ENCODE data around the gene TNRC18.
"Not testable (repeated sequence)": the region's sequence is repeated elsewhere in the genome, so short reads cannot be mapped to it uniquely, and the experiment has no call there.

TNRC18 gene

DNA sequence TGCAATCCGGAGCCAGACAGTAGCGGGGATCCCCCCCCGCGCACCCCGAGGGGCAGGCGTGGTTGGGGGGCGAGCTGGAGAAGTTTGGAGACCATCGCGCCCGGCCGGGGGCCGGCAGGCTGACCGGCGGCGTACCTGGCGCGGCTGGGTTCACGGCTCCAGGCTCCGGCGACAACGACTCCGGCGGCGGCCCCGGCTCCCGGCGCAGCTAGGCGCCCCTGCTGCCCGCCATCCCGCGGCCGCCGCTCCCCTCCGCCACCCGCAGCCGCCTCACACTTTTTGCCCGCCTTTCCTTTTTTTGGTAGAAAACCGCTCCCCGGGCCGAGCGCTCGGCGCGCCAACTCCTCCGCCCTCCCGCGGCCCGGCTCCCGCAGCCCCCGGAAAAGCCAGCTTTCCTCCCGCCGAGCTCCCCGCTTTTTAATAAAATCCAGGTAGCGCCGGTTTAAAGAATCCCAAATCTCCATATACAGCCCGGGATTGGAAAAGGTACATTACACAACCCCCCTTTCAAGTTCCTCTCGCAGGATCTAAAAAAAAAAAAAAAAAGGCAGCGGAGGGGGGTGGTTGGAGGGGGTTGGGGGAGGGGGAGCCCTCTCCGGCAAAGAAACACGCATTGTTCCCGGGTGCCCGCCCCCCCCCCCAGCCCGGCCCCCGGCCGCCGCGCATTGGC is at the start of gene TNRC18:
TSS of gene TNRC18 (minus strand) at position 529 of the 670 bp plus-strand sequence. CDS start 2,588 bp downstream, outside the sequence.
- H3K27me3 Mint-ChIP-seq (ENCODE audit: low read depth), result peaks cover 75% of the 10 kb centered on the region
- H3K27ac Mint-ChIP-seq, result peak within 1 kb of the TSS; percentile 80
- H3K36me3 Mint-ChIP-seq (ENCODE audit: low read depth), result peaks cover 2% of the 10 kb centered on the region
- DNase-seq (ENCODE audit: low spot score), result no peak
- no peaks in the 10 kb centered on the region for H3K9me3 Mint-ChIP-seq
- peak within 1 kb of the TSS; percentile 87 for H3K4me3 Mint-ChIP-seq
- H3K4me1 Mint-ChIP-seq (ENCODE audit: low read depth), result peaks cover 16% of the 10 kb centered on the region

DNA sequence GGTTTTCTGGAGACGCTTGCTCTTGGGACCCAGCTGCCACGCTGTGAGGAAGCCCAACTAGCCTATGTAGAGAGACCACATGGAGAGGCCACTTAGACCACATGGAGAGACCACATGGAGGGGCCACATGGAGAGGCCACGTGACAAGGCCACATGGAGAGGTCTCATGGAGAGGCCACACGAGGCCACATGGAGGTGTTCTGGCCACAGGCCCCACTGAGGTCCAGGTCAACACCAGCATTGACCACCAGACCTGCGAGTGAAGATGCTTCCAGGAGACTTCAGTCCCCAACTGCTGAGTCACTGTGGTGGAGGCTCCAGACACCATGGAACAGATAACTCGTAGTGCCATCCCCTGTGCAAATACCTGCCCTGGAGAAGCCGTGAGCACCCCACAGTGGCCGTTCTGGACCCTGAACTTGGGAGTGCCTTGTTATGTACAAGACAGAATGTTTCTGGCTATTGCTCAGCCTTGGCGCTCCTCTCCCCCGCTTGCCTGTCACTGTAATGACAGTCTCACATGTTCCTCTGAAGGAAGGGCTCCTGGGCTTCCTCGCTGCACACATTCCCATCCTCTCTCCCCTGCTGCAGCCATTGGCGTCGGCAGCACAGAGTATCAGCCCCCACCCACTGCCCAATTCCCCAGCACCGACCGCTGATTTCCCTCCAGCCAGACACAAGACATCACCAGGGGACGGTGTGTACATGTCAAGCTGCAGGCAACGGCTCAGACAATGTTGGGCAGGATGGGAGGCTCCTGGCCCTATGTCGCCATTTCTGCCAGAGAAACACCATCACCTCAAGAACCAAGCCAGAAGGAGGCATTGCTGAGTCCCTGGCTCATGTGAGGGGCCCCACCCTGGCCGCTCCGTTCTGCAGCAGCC is 49.0 kb upstream of the TNRC18 start:
- Mint-ChIP-seq H3K9me3 (no peaks in the 10 kb centered on the region), H3K27ac (no peak overlapping the region)

DNA sequence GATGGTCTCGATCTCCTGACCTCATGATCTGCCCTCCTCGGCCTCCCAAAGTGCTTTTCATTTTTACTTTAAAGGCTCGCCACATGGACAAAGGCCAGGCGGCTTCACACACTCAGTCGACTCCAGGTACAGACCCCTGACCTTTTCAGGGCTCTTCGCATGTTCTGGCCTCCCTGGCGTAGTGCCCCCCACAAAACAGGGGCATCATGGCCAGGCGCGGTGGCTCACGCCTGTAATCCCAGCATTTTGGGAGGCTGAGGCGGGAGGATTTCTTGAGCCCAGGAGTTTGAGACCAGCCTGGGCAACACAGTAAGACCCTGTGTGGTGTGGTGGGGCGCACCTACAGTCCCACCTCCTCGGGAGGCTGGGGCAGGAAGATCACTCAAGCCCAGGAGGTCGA is 48.0 kb upstream of the TNRC18 start:
- not testable (repeated sequence) for DNase-seq (ENCODE audit: low spot score); H3K4me1 Mint-ChIP-seq (ENCODE audit: low read depth); H3K9me3 Mint-ChIP-seq; H3K36me3 Mint-ChIP-seq (ENCODE audit: low read depth); H3K27ac Mint-ChIP-seq; H3K4me3 Mint-ChIP-seq; H3K27me3 Mint-ChIP-seq (ENCODE audit: low read depth)

More for the DNA sequence above, 49.0 kb upstream of the TNRC18 start:
- no peak for DNase-seq (ENCODE audit: low spot score)
- Mint-ChIP-seq H3K4me3 (no peak overlapping the region), H3K36me3 (ENCODE audit: low read depth) (no peaks in the 10 kb centered on the region), H3K27me3 (ENCODE audit: low read depth) (no peaks in the 10 kb centered on the region), H3K4me1 (ENCODE audit: low read depth) (no peaks in the 10 kb centered on the region)

GRCh38 chr7:5470816-5471215 is 47.2 kb upstream of the TNRC18 start:
- Mint-ChIP-seq H3K36me3 (ENCODE audit: low read depth) (no peaks in the 10 kb centered on the region), H3K9me3 (no peaks in the 10 kb centered on the region), H3K27ac (no peak overlapping the region), H3K4me1 (ENCODE audit: low read depth) (no peaks in the 10 kb centered on the region), H3K4me3 (no peak overlapping the region), H3K27me3 (ENCODE audit: low read depth) (no peaks in the 10 kb centered on the region)
- no peak for DNase-seq (ENCODE audit: low spot score)

GRCh38 chr7:5470167-5470532 is 46.5 kb upstream of the TNRC18 start:
- Mint-ChIP-seq H3K27ac (no peak overlapping the region), H3K36me3 (ENCODE audit: low read depth) (no peaks in the 10 kb centered on the region), H3K9me3 (no peaks in the 10 kb centered on the region), H3K4me1 (ENCODE audit: low read depth) (no peaks in the 10 kb centered on the region), H3K27me3 (ENCODE audit: low read depth) (no peaks in the 10 kb centered on the region), H3K4me3 (no peak overlapping the region)
- no peak for DNase-seq (ENCODE audit: low spot score)

DNA sequence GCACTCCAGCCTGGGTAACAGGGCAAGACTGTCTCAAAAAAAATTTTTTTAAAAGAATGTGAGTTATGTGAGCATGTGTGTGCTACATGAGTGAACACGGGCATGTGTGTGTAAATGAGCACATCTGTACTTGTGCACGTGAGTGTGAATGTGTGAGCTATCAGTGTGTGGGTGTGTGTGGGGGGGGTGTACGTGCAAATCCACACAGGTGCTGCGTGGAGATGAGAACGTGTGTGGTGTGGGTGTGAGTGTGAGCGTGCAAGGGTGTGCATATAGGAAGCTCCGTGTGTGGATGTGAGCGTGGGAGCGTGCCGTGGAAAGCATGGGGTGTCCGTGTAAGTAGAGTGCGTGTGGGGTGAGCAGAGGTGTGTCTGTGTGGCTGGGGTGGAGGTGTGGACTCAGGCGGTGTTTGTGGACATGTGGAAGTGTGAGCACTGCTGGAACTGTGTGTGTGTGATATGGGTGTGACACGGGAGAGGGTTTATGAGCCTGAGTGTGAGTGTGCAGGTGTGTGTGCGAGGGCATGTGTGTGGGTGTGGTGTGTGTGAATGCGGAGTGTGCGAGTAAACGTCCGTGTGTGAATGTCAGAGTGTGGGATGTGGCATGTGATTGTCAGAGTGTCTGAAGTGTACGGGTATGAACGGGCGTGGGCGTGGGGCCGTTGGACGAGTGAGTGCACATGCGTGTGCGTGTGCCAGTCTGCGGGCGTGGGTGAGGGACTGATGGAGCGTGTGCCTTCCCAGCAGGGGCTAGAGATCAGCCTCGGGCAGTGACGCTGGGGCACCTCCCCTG is 45.9 kb upstream of the TNRC18 start:
- no peaks in the 10 kb centered on the region for H3K4me1 Mint-ChIP-seq (ENCODE audit: low read depth)
- no peaks in the 10 kb centered on the region for H3K9me3 Mint-ChIP-seq
- H3K27me3 Mint-ChIP-seq (ENCODE audit: low read depth), result no peaks in the 10 kb centered on the region
- H3K27ac Mint-ChIP-seq, result no peak overlapping the region
- H3K4me3 Mint-ChIP-seq, result no peak overlapping the region
- H3K36me3 Mint-ChIP-seq (ENCODE audit: low read depth), result no peaks in the 10 kb centered on the region
- DNase-seq (ENCODE audit: low spot score), result no peak

- H3K27ac Mint-ChIP-seq, result no peak overlapping the region
- no peaks in the 10 kb centered on the region for H3K36me3 Mint-ChIP-seq (ENCODE audit: low read depth)
- H3K4me1 Mint-ChIP-seq (ENCODE audit: low read depth), result no peaks in the 10 kb centered on the region
- DNase-seq (ENCODE audit: low spot score), result no peak
- no peaks in the 10 kb centered on the region for H3K9me3 Mint-ChIP-seq
- H3K4me3 Mint-ChIP-seq, result no peak overlapping the region
- no peaks in the 10 kb centered on the region for H3K27me3 Mint-ChIP-seq (ENCODE audit: low read depth)
Observed at GRCh38 chr7:5467645-5468044, 44.0 kb upstream of the TNRC18 start.

GRCh38 chr7:5466551-5466950 is 42.9 kb upstream of the TNRC18 start:
- H3K9me3 Mint-ChIP-seq, result no peaks in the 10 kb centered on the region
- DNase-seq (ENCODE audit: low spot score), result no peak
- H3K36me3 Mint-ChIP-seq (ENCODE audit: low read depth), result no peaks in the 10 kb centered on the region
- H3K4me3 Mint-ChIP-seq, result no peak overlapping the region
- no peak overlapping the region for H3K27ac Mint-ChIP-seq
- no peaks in the 10 kb centered on the region for H3K27me3 Mint-ChIP-seq (ENCODE audit: low read depth)
- peaks cover 3% of the 10 kb centered on the region for H3K4me1 Mint-ChIP-seq (ENCODE audit: low read depth)

DNA sequence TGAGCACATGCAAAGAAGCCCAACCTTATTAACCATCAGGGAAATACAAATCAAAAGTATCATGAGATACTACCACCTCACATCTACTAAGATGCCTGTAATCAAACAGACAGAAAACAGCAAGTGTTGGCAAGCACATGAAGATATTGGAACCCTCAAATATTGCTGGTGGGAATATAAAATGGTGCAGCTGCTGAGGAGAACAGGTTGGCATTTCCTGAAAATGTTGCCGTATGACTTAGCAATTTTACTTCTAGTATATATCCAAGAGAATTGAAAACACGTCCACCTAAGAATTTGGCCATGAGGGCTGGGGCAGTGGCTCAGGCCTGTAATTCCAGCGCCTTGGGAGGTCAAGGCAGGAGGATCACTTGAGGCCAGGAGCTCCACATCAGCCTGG is 39.4 kb upstream of the TNRC18 start:
- Mint-ChIP-seq H3K4me3 (no peak overlapping the region), H3K27ac (no peak overlapping the region), H3K36me3 (ENCODE audit: low read depth) (no peaks in the 10 kb centered on the region), H3K9me3 (no peaks in the 10 kb centered on the region), H3K4me1 (ENCODE audit: low read depth) (peaks cover 3% of the 10 kb centered on the region), H3K27me3 (ENCODE audit: low read depth) (no peaks in the 10 kb centered on the region)
- DNase-seq (ENCODE audit: low spot score), result no peak

- Mint-ChIP-seq H3K36me3 (ENCODE audit: low read depth) (no peaks in the 10 kb centered on the region), H3K4me3 (peak overlapping the region; percentile 7), H3K4me1 (ENCODE audit: low read depth) (peaks cover 3% of the 10 kb centered on the region), H3K27ac (no peak overlapping the region), H3K9me3 (no peaks in the 10 kb centered on the region), H3K27me3 (ENCODE audit: low read depth) (no peaks in the 10 kb centered on the region)
- DNase-seq (ENCODE audit: low spot score), result no peak
Observed at GRCh38 chr7:5462216-5462615, 38.6 kb upstream of the TNRC18 start.

DNA sequence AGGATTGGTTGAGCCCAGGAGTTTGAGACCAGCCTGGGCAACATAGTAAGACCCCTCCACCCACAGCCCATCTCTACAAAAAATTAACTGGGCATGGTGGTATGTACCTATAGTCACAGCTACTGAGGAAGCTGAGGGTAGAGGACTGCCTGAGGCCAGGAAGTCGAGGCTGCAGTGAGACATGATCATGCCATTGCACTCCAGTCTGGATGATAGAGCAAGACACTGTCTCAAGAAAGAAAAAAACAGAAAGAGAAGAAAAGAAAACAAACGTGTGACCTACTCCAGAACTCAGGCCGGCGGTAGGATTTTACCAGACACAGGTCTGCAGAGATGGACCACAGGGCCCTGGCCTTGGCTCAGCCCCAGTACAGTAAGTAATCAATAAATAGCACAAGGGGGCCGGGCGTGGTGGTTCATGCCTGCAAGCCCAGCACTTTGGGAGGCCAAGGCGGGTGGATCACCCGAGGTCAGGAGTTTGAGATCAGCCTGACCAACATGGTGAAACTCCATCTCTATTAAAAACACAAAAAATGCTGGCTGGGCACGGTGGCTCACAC is 35.4 kb upstream of the TNRC18 start:
- Mint-ChIP-seq H3K36me3 (ENCODE audit: low read depth) (no peaks in the 10 kb centered on the region), H3K27me3 (ENCODE audit: low read depth) (no peaks in the 10 kb centered on the region), H3K4me1 (ENCODE audit: low read depth) (peaks cover 3% of the 10 kb centered on the region), H3K9me3 (no peaks in the 10 kb centered on the region), H3K27ac (no peak overlapping the region), H3K4me3 (no peak overlapping the region)
- no peak for DNase-seq (ENCODE audit: low spot score)

GRCh38 chr7:5457245-5457735 is 33.7 kb upstream of the TNRC18 start:
- H3K4me3 Mint-ChIP-seq, result no peak overlapping the region
- no peak overlapping the region for H3K27ac Mint-ChIP-seq
- peaks cover 4% of the 10 kb centered on the region for H3K4me1 Mint-ChIP-seq (ENCODE audit: low read depth)
- no peaks in the 10 kb centered on the region for H3K27me3 Mint-ChIP-seq (ENCODE audit: low read depth)
- no peak for DNase-seq (ENCODE audit: low spot score)
- no peaks in the 10 kb centered on the region for H3K9me3 Mint-ChIP-seq
- H3K36me3 Mint-ChIP-seq (ENCODE audit: low read depth), result no peaks in the 10 kb centered on the region

- Mint-ChIP-seq H3K9me3 (no peaks in the 10 kb centered on the region), H3K27ac (no peak overlapping the region), H3K4me1 (ENCODE audit: low read depth) (peaks cover 1% of the 10 kb centered on the region), H3K36me3 (ENCODE audit: low read depth) (no peaks in the 10 kb centered on the region), H3K4me3 (no peak overlapping the region), H3K27me3 (ENCODE audit: low read depth) (no peaks in the 10 kb centered on the region)
- no peak for DNase-seq (ENCODE audit: low spot score)
Observed at GRCh38 chr7:5456409-5456808, 32.8 kb upstream of the TNRC18 start.

Data from T-helper 2 cell treated with Interferon-gamma antibody and Interleukin-4, amounts not matched to agents 5 μg/mL and 100 μg/mL, for 36 hours (primary cell).